ENCODE measurements around the gene OR5B2.

Gene OR5B2

DNA sequence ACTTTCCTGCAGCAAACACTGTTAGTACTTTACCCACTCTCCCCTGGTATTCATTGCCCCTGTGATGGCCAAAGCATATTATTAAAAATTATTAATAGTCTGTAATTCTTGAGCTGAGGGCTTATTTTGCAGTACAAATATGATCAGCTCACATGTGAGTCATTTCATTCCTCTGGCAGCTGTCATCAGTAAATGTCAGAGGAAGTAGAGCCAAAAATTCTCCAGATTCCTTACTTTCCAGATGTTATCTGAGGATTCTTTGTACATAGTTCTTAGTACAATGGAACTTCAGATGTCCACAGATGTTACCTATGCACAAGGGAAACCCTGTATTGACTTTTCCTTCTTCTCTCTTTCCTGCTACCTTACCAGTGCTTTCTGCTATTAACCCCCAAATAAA, 33.7 kb downstream of the OR5B2 start:
- H3K36me3 ChIP-seq (ENCODE audit: insufficient read depth, low read length) = no peaks in the 10 kb centered on the region
- H3K4me1 ChIP-seq (ENCODE audit: insufficient read depth, low read length) = no peaks in the 10 kb centered on the region
- no peaks in the 10 kb centered on the region for H3K9me3 ChIP-seq (ENCODE audit: control insufficient read depth, insufficient read depth, low read length)
- H3K9ac ChIP-seq (ENCODE audit: low read depth, low read length) = no peak overlapping the region

GRCh38 chr11:58392746-58393145, 35.2 kb downstream of the OR5B2 start:
- H3K4me1 ChIP-seq (ENCODE audit: insufficient read depth, low read length) = no peaks in the 10 kb centered on the region
- H3K9ac ChIP-seq (ENCODE audit: low read depth, low read length) = no peak overlapping the region
- H3K36me3 ChIP-seq (ENCODE audit: insufficient read depth, low read length) = no peaks in the 10 kb centered on the region
- no peaks in the 10 kb centered on the region for H3K9me3 ChIP-seq (ENCODE audit: control insufficient read depth, insufficient read depth, low read length)

- Histone ChIP-seq H3K4me1 (ENCODE audit: insufficient read depth, low read length) (no peaks in the 10 kb centered on the region), H3K9ac (ENCODE audit: low read depth, low read length) (no peak overlapping the region), H3K36me3 (ENCODE audit: insufficient read depth, low read length) (no peaks in the 10 kb centered on the region), H3K9me3 (ENCODE audit: control insufficient read depth, insufficient read depth, low read length) (no peaks in the 10 kb centered on the region)
These were observed 36.0 kb downstream of the OR5B2 start for GRCh38 chr11:58391879-58392278.

DNA sequence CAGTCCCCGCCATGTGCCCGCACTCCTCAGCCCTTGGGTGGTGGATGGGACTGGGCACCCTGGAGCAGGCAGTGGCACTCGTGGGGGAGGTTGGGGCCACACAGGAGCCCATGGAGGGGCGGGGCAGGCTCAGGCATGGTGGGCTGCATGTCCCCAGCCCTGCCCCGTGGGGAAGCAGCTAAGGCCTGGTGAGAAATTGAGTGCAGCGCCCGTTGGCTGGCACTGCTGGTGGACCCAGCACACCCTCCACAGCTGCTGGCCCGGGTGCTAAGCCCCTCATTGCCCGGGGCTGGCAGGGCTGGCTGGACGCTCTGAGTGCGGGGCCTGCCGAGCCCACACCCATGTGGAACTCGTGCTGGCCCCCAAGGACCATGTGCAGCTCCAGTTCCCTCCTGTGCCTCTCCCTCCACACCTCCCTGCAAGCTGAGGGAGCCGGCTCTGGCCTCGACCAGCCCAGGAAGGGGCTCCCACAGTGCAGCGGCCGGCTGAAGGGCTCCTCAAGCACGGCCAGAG, 37.3 kb downstream of the OR5B2 start:
- H3K4me1 ChIP-seq (ENCODE audit: insufficient read depth, low read length) = no peaks in the 10 kb centered on the region
- no peak overlapping the region for H3K9ac ChIP-seq (ENCODE audit: low read depth, low read length)
- H3K9me3 ChIP-seq (ENCODE audit: control insufficient read depth, insufficient read depth, low read length) = no peaks in the 10 kb centered on the region
- no peaks in the 10 kb centered on the region for H3K36me3 ChIP-seq (ENCODE audit: insufficient read depth, low read length)

All from ES-I3 (cell line).